Endometrial microvascular endothelial cells (primary cell): ENCODE results near the gene ADAT3. TPM values are rescaled to one million over a fixed set of nuclear protein-coding genes. Genes with fewer than 3 reads are reported as not detected.

Source experiments
- in situ Hi-C: cut with HindIII; loops from 2 replicates; pipeline ENCODE4 v1.10.0; 2017; ENCODE audit warnings: low sequenced_read_pairs, low pct_unique_long_range_greater_than_20kb; ENCODE audit errors: inconsistent ontology term
- total RNA-seq: library from RNA; depleted of rRNA; stranded (reverse); fragments of >200 nt; gene quantifications from one replicate; pipeline ENCODE4 v1.2.3, GENCODE V29; 2015; ENCODE audit errors: inconsistent ontology term

ADAT3 gene
- total RNA-seq, 1 donor from 2014 or later, result 15.5 TPM

- in situ Hi-C loops, result no loop called here
Measured at GRCh38 chr19:1907563-1908363, 2.6 kb downstream of the ADAT3 start.

DNA sequence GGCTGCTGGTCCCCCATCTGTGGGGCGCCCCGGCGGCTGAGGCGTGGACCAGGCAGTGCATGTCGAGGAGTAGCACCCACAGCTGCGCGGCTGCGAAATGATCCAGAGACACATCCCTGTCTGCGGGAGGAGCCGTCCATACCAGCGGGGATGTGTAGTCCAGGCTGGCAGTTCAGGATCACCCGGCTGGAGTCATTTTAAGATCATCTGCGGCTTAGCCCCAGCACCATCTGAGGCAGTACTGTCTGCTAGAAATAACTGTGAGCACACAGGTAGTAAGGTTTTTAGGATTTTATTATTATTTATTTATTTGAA is 3.1 kb downstream of the ADAT3 start:
- in situ Hi-C loops, result no loop called here

GRCh38 chr19:1909761-1910080 is 4.5 kb downstream of the ADAT3 start:
- in situ Hi-C loops, result no loop called here

DNA sequence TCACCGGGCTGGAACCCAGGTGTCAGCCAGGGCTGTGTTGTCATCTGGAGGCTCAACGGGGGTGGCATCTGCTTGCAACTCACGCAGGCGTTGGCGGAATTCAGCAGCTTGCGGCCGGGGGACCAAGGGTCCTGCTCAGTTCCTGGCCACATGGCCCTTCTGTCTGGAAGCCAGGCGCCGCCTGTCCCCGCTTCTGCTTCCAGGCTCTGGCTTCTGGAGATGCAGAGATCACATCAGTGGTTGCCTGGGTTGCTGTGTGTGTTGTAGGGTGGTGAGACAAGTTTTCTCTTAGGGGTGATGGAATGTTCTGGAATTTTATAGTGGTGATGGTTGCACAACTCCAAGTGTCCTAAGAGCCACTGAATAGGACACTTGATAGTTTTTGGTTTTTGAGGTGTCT is 5.0 kb downstream of the ADAT3 start:
- in situ Hi-C loops, result no loop called here

GRCh38 chr19:1911098-1911497 is 5.9 kb downstream of the ADAT3 start:
- in situ Hi-C loops, result no loop called here

- in situ Hi-C loops, result no loop called here
Measured at GRCh38 chr19:1911995-1912394, 6.8 kb downstream of the ADAT3 start.

DNA sequence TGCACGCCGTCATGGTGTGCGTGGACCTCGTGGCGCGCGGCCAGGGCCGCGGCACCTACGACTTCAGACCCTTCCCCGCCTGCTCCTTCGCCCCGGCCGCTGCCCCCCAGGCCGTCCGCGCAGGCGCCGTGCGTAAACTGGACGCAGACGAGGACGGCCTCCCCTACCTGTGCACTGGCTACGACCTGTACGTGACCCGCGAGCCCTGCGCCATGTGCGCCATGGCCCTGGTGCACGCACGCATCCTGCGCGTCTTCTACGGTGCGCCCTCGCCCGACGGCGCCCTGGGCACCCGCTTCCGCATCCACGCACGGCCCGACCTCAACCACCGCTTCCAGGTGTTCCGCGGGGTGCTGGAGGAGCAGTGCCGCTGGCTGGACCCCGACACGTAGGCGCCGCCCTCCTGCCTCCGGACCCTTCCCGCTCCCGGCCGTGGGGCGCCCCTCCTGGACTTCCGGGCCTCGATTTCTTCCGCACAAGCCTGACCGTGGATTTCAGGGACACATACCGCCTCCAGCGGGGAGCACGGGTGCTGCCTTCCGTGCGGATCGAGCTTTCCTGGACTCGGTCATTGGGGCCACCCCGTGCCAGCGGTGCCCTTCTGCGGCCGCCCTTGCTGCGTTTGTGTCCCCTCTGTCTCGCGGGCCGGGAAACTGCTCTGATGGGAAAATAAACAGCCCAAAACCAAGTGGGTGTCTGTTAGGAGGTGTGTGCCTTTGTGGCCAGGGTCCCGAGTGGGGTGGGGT is 7.7 kb downstream of the ADAT3 start:
- in situ Hi-C loops, result no loop called here

GRCh38 chr19:1913781-1914577 is 8.8 kb downstream of the ADAT3 start:
- in situ Hi-C loops, result no loop called here

GRCh38 chr19:1914826-1915341 is 9.7 kb downstream of the ADAT3 start:
- in situ Hi-C loops, result no loop called here

DNA sequence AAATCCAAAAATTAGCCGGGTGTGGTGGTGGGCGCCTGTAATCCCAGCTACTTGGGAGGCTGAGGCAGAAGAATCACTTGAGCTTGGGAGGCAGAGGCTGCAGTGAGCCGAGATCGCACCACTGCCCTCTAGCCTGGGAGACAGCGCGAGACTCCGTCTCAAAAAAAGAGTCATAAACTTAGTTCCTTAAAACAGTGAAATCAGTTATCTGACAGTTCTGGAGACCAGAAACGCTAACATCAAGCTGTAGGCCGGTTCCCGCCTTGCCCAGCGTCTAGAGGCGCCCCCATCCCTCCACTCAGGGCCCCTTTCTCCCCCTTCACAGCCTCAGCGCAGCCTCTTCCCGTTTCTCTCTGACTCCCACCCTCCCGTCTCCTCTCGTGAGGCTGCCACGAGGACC is 11.9 kb downstream of the ADAT3 start:
- in situ Hi-C loops, result no loop called here

DNA sequence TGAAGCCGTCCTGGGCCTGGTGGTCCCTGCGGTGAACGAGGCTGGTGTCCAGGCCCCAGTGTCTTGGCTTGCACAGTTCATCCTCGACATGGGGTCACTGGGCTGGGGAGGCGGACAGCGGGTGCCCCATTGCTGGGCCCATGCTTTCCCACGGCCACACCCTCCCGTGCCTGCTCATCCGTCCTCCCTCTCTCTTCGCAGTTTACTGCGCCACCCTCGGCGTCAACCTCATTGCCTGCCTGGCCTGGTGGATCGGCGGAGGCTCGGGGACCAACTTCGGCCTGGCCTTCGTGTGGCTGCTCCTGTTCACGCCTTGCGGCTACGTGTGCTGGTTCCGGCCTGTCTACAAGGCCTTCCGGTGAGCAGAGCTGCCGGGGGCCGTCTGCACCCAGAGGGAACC is 12.7 kb downstream of the ADAT3 start:
- in situ Hi-C loops, result no loop called here

GRCh38 chr19:1918975-1919374 is 13.8 kb downstream of the ADAT3 start:
- in situ Hi-C loops, result no loop called here

- in situ Hi-C loops, result no loop called here
Measured at GRCh38 chr19:1920644-1921043, 15.4 kb downstream of the ADAT3 start.

- in situ Hi-C loops, result no loop called here
Measured at GRCh38 chr19:1921326-1921725, 16.1 kb downstream of the ADAT3 start.

DNA sequence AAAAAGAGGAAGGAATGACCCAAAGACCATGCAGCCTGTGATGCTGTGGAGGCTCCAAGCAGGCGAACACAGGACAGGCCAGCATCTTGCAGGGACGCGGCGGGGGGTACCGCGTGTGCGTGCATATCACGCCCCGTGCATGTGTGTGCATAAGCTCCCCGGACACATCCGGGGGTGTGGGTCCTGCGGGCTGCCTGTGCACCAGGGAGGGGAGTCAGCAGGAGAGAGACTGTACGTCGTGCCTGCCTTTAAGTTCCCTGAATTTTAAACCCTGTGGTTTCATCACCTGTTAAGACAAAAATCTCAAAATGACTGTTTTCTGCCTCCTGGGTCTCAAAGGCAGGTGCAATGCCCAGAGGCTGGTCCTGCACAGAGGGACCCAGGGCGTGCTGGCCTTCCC is 16.6 kb downstream of the ADAT3 start:
- in situ Hi-C loops, result no loop called here

GRCh38 chr19:1922803-1923202 is 17.6 kb downstream of the ADAT3 start:
- in situ Hi-C loops, result no loop called here

- in situ Hi-C loops, result no loop called here
Measured at GRCh38 chr19:1923319-1923718, 18.1 kb downstream of the ADAT3 start.

DNA sequence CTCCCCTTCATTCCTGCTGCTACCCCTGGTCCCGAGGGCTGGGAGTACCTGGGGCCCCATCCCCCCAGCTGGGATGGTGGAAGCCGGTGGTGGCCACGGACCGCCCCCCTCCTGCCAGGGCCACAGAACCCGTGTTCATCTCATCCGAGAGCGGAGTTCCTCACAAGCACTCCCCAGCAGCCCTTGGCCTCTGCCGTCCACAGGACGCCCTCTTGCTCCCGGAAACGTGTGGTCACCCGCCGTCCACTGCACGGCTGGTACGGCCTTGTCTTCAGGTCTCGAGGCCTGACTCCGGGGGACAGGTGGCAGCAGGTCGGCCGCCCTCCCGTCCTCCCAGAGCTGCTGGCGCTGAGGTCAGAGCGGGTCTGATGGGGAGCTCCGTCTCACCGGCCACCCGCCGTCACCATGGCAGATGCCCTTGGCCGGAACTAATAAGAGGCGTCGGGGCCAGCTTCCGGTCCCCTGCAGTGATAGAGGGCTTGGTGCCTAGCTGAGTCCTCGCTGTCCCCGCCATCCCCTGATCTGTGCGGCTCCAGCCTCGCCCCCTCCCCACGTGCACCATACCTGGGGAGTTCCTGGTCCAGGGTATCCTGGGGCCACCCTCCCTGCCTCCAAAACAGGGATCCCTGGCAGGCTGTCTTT is 19.2 kb downstream of the ADAT3 start:
- in situ Hi-C loops, result no loop called here

DNA sequence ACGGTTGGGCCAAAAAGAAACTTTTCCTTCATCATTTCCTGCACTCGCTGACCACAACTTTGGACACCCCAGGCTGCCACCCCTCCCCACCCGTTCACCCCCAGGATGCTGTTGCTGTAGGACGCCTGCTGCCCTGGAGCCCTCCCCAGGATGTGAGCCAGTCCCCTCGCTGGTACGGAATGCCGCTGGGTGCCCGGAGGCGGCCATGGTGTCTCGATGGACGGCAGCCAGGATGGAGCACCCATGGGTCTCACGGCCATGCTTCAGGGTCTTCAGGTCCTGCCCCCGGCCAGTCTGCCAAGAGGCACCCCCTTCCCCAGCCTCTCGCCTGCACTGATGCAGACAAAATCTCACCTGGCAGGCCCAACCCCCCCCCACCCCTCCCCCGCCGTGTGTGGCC is 20.3 kb downstream of the ADAT3 start:
- in situ Hi-C loops, result no loop called here
